DMS79 (cell line): ENCODE data around the gene C11orf86.

ENCODE experiments used
- DNase-seq: peaks from one replicate; lab custom pipeline; 2025; lab: John Stamatoyannopoulos, UW

The C11orf86 gene

GRCh38 chr11:67024966-67025365 lies 49.9 kb downstream of the C11orf86 start:
- no peak for DNase-seq

DNA sequence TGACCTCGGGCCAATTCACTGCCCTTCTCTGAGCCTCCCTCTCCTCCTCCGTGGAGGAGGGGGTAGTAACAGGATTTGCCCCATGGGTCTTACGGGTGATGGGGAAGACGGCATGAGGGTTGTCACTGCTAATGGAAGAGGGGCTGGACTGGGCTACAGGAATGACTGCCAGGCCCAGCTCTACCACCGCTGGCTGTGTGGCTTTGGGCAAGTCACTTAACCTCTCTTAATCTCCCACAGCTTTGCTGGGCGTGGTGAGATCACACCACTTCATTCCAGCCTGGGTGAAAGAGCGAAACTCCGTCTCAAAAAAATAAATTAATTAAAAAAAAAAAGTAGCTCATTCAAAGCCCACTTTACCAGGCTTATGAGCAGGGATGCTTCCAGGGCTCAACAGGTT lies 50.6 kb downstream of the C11orf86 start:
- no peak for DNase-seq
